HG02852 (cell line): ENCODE data around the gene NR1H4.
"Not testable (repeated sequence)": the region's sequence is repeated elsewhere in the genome, so short reads cannot be mapped to it uniquely, and the experiment has no call there.

Experiments
- ATAC-seq: cut with Tn5 transposase; IDR thresholded peaks from one replicate; pipeline ENCODE4 v1.9.1; 2021; ENCODE audit warnings: mild to moderate bottlenecking, moderate library complexity; ENCODE audit not compliant: unreplicated experiment

NR1H4 gene

DNA sequence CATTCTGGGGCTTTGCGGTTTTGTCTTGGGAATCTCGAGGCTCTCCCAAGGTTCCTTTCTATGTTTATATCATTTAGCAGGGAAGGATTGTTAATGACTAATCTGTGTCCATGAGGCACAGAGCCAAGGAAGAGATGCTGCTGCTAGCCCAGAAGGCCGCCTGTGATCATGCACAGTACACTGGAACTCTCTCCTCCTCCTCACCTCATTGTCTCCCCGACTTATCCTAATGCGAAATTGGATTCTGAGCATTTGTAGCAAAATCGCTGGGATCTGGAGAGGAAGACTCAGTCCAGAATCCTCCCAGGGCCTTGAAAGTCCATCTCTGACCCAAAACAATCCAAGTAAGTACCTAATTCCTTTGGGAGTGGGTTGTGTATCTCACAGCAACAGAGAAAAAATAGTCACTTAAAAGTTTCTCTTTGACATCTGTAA, at the start of gene NR1H4:
Gene NR1H4 (plus strand): TSS at position 151 of the 435 bp plus-strand sequence. CDS start 19,458 bp downstream, outside the sequence.
- ATAC-seq = no peak

DNA sequence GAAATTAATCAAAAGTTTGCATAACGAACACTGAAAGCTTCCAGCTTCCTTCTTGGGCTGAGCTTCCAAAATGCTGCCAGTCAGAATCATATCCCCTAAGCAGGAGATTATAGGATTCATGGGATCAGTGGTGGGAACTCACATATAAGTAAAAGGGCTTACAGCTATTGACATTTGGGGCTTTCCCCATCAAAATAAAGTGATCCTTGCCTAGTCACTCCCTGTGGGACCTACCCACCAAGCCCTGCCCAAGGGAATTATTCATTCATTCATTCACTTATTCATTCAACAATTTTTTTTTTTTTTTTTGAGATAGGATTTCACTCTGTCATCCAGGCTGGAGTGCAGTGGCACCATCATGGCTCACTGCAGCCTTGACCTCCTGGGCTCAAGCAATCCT, 47.5 kb upstream of the NR1H4 start:
- no peak for ATAC-seq

DNA sequence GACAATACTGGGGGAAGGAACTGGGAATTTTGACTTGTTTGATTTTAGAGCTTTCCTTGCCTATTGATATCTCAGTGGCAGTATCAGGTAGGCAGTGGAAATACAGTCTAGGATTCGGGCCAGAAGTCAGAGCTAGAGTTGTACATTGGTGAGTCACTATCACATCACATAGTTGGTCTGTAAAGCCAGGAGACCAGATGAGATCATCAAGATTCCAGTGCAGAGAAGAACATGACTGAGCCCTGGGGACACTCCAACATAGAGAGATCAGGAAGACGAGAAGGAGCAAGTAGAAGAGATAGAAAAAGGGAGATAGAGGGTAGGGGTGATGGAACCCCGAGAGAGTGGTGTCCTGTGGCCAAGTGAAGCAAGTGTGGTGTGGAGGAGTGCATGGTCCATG, 46.6 kb upstream of the NR1H4 start:
- no peak for ATAC-seq

DNA sequence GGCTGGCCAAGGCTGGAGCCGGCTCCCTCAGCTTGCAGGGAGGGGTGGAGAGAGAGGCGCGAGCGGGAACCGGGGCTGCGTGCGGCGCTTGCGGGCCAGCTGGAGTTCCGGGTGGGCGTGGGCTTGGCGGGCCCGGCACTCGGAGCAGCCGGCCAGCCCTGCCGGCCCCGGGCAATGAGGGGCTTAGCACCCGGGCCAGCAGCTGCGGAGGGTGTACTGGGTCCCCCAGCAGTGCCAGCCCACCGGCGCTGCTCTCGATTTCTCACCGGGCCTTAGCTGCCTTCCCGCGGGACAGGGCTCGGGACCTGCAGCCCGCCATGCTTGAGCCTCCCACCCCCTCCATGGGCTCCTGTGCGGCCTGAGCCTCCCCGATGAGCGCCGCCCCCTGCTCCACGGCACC, 43.4 kb upstream of the NR1H4 start:
- ATAC-seq = not testable (repeated sequence)

DNA sequence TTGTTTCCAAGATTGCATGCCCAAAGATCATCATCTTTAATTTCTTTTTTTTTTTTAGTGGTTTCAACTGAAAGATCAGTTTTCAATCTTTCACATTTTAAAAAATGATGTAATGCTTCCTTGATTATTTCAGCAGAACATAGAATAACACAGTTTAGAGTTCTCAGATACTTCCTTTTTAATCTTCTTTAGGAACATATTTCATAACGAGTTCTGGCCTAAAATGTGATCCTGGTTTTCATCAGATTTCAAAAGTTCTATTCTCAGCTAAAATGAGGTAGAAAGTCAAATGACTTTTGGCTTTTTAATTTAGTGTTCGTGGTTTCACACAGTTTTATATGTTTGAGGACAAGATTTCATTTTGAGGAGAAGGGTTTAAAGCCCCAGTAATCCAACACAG, 40.0 kb upstream of the NR1H4 start:
- ATAC-seq = no peak

DNA sequence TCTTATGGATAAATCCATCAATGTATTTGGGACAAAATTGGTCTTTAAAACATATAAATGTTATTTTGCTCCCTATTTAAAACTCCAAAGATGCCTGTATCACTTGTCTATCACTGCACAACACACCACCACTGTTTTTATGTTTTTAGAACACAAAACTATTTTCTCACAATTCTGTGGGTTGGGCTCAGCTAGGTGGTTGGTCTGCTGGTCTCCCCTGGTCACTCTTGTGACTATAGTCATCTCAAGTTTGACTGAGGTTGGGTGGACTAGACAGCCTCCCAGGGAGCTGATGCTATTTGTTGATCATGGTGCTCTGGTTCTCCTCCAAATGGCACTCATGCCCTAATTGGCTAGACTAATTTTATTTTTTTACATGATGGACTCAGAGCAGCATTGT, 39.5 kb upstream of the NR1H4 start:
- ATAC-seq = no peak

DNA sequence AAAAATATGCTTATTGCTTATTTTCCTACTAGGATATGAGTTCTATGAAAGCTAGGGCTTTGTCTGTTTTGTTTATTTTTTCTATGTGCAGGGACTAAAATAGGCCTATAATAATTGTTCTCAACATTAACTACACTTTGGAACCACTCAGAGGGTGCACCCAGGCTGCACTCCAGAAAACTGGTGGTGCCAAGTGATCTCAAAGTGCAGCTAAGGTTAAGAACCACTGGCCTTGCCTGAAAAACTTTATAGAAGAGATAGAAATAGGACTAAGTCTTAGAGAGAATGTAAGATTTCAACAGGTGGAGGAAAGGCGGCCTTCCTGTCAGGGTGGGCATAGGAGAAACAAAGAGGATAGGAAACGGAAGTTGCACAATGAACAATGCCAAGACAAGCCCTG, 37.7 kb upstream of the NR1H4 start:
- no peak for ATAC-seq

DNA sequence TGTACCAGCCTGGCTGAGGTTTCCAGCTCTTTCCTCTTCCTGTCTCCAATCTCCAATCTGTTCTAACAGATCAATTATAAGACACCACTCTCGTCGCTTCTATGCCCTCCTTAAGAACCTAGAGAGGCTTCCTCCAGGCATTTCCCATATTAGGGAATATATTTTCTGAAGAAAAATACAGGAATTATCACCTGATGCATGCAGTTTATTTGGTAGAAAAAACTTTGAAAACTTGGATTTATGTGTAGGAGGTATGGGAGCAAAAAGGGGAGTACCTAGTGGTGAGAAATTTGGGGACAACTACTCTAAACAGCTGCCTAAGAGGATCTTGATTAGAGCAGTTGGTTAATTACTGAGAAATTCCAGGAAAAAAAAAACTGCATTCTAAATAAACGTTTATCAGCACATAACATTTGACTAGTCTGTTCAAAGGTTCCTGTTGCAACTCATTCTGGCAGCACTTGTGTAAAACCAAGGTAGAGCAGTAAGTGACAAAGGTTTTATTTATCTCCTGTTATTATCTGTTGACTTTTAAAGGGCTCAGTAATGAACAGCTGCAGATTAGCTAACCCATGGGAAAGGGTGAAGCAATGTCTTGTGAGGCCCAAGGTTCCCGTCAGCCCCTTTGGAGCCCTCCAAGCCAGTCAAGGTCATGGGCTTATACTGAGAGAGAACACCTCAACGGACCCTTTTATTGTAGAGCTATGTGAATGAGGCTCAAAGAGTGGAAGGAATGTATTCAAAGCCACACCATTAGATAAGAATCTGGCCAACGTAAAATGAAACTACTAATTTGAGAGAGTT, 36.4 kb upstream of the NR1H4 start:
- no peak for ATAC-seq

DNA sequence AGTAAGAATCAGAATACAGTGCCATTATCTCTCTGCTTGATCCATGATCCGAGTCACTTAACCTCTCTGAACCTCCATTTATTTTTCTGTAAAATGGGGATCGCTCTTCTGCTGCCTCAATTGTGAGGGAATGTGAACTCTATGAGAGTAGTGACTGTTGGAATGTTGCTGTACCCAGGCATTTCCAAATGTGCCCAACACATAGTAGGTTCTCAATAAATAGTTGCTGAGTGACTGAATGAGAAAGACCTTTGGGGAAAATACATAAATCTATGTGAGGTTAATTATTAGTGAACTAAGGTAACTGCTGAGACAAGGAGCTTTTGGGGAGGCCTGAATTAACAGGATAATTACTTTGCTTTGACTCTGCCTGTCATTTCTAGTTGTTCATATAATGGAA, 33.9 kb upstream of the NR1H4 start:
- ATAC-seq = no peak

DNA sequence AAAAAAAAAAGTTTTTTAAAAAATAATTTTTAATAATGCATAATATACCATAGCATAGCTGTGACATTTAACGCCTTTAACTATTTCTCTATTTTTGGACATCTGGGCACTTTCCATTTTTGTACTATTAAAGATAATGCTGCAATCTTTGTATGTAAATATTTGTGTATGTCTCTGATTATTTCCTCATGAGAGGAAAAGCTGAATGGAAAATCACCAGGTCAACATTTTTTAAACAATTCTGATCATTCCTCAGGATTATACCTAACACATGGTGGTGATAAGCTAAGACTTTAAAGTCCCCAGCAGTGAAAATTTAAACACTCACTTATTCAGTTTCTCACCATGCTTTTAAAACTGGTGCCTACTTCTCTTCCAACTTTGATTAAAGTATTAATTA, 31.3 kb upstream of the NR1H4 start:
- no peak for ATAC-seq

DNA sequence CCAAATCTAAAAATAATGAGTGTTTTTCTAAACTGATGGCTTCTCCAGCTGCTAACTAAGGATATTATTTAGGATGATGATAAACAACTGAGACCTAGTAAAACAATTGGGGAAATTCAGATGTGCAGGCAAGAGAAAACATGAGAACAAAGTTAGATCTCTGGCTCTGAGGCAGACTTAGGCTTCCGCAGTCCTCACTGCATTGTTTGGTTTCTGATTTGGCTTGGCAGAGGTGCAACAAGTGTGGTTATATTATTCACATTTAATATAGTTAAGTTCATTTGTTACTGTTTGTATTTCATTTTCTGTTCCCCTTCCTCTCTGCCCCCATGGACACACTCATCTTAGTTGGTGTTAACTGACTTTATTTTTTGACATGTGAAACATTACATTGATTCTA, 30.2 kb upstream of the NR1H4 start:
- ATAC-seq = no peak

DNA sequence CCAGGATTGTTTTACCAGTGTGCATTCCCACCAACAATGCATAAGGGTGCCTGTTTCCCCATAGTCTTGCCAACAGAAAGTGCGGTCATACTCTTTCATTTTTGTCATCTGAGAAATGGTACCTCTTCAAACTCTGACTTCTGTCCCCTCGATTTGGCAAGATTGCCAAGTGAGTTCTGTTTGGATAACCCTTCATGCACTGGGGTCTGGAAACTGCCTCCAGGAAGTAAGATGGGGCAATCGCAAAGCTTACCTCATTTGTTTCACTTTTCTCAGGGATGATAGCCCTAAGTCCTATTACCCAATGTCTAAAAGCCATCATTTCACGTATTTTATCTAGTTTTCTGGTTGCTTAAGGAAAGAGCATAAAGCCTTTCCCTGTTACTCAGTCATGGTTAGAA, 28.6 kb upstream of the NR1H4 start:
- no peak for ATAC-seq

DNA sequence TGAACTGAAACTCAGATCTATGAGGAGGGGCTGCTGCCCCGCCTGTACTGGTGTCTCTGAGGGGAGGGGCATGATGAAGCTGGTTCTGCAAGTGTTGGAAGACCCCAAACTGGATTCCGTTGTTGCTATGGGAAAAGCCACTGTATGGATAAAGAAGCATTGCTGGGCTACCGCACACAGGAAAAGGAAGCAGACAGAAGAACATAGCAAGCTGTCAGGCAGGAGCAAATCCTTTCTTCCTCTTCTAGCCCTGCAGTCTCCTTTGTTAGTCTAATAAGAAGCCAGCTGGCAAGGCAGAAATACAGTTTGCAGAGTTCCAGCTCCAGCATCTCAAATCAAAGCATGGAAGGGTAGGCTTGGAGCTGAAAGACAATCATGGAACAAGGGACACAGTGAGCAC, 26.3 kb upstream of the NR1H4 start:
- ATAC-seq = no peak

DNA sequence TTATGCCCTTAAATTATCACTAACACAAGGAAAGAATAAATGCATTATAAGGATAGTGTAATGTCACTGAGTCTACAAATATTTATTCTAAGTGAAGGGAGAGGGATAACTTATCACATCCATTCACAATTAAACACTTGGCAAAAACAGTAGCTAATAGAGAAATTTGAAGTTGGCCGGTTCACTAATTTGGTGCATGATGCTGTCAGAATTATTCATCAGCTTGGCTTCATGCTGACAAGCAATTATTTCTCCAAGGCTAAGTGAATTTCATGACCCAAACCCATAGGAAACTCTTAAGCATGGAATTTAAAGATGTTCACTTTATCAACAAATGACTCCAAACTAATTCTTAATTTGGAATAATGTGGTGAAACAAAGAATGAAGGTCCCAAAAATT, 25.0 kb upstream of the NR1H4 start:
- ATAC-seq = no peak

DNA sequence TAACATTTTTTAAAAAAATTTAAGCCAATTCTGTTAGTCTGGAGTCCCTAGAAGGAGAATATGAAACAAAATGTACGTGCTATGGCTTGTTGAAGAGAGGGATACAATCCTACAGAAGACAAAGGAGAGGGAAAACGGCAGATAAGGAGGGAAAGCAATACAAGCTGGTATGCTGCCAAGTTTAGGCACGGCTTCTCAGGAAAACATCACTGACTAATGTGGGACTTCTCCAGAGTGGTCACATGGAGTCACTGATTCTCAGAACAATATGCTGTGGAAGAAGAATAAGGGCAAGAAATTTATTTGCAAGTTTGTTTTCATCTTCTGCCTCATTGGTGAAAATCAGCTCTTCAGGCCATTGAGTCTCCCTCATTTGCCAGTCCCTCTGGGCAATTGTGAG, 22.9 kb upstream of the NR1H4 start:
- no peak for ATAC-seq

DNA sequence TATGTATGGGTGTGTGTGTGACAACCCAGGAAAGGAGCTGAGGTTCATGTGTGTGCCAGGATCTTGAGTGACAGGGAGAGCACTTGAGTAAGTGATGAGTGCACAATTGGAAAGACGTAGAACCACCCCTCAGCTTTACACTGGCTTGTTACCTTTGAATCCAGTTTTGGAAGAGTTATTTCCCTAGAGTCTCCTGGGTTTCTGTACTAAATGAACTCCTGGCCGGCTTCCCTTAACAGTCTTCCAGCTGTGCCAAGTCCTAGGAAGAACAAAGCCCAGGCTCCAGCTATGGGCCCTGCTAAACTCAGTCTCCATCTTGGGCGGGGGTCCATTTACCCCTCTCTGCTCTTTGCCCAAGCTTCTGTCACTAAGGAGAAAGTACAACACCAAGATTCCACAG, 19.7 kb upstream of the NR1H4 start:
- no peak for ATAC-seq

DNA sequence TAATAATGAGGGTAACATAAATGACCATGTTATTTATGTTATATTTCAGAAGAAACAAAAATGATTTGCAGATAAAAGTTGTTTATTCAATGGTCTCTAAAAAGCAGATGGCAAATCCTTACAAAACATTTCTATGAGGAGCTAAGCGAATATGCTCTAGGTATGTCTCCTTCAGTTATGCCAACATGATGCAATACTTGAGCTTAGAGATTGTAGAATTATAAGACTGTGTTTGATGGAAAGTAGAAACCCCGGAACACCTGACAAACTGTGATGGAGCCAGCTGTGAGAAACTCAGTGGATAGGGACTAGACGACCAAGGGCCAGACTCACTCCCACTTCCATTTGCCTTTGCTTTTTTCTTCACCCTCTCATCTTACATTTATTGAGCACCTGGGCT, 17.8 kb upstream of the NR1H4 start:
- ATAC-seq = no peak

DNA sequence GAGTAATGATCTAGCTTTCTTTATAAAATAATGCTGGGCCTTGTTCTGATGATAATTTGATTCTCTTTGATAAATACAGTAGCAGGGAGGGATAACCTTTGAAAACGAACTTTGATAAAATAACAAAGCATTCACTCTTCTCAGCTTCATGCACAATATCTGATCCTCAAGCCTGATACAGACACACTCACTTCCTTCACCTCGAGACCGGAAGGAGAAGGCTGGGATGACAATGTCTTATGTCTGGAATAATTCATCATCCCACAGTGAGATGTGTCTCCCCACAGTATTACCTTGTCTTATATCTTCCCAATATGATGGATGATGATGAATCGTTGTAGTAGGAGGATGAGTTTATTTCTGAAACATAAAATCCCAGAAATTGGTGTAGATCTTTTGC, 15.5 kb upstream of the NR1H4 start:
- ATAC-seq = no peak

DNA sequence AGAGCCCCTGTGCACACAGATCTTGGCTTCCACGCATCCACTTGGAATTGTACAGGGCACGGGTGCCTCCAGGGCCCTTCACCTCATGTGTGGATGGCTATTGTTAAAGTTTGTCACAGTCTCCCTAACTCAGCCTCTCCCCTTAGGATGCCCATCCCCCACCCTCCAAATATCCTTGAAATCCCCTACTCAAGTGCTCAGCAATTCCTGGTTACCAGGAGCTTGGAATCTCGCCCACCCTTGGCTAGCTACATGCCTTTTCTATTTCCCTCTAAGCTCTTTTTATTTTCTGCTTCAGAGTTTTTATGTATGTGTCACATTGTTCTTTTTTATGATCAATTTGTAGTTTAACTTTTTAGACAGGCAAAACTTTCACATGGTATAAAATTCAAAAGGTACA, 13.0 kb upstream of the NR1H4 start:
- no peak for ATAC-seq

DNA sequence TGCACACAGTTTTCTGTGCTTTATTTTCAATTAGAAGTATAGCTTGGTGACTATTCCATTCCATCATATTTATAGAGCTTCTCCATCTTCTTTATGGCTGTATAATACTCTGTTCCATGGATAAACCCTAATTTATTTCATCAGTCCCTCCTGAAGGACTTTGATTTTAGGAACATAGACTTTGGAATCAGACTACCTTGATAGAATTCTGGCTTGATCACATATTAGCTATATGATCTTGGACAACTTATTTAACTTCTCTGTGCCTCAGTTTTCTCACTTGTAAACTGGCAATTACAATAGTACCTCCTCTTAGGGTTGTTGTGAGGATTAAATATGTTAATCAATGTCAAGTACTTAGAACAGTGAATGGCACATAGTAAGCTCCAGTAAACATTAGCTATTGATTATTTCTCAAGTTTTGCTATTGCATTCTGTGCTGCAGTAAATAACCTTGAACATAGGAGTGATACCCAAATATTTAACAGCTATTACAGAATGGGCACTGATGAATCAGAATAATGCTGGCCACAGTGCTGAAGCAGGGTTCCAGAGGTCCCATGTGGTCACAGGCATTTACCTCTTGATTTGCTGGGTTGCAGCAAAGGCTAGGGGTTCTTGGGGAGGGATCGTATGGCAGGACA, 12.2 kb upstream of the NR1H4 start:
- no peak for ATAC-seq

DNA sequence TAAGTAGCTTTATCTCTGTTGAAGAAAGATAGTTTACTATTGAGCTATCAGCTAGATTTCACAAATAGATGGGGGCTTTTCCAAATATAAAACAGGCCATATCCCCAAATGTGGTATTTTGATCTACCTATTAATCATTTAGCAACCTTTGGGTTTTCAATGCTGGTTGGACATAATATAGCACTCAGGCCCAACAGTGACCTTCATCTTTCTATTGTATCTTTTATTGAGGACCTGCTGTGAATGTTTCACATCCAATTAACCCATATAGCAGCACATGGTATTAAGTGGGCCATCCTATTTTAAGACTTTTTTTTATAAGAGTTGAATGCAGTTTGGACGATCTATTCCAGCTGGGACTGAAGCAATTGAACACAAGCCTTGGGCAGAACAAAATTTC, 10.0 kb upstream of the NR1H4 start:
- ATAC-seq = no peak

DNA sequence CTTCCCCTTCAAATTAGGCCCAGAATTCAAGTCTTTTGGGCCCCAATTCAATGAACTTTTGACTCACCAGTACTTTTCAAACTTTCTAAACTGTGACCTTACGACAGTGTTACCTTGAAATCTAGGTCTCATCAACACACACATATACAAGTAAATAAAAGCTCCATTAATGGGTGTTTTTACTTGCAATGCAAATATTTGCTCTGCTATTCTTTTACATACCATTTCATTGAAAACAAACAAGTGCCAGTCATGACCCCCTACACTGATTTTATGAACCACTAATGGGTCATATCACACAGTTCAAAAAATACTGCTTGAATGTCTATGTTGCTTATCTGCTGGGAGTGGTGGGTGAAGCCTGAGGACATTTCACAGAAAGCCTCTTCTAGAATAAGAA, 9.1 kb upstream of the NR1H4 start:
- ATAC-seq = no peak

DNA sequence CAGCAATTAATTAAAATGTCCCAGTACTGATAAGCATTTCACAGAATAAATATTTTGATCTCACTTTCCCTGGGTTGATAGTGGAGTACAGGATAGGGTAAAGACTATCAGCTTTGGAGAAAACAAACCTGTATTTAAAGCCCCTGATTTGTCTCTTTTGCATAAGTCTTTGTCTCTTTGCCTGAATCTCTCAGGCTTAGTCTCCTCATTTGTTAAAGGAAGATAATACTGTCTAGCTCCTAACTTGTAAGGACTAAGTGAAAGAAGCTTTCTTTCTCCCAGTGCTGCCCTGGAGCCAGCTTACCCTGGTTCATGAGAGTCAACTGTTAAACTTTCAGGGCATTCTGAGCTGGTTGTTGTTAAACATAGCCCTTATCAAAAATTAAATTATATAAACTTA, 5.5 kb upstream of the NR1H4 start:
- ATAC-seq = no peak
